ENCODE measurements around the gene NTSR1.

NTSR1 gene

DNA sequence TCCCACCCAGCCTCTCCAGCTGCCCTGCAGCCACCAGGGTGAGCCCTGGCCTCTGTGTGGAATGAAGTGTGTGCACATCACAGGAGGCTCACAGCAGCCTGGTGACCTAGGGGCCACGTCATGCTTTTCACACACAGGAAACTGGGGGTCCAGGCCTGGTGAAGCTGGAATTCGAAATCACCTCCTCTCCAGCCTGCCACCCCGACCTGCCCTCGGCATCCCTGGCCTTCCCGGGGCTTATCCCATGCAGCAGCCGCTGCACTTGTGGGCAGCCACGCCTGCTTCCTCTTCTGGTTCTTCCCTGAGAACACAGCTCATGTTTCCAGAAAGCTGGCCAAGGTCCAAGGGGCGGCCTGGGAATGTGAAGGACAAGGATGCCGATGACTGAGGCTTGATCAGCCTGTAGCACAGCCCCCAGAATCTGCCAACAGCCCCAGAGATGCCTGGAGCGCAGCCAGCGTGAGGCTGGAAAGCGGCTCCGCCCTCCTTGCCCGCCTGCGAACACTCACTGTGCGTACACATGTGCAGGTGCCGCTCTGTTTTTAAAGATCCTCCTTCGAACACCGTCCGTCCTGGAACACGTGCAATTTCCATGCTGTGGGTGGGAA, 4.2 kb upstream of the NTSR1 start:
- Histone ChIP-seq H3K4me1 (ENCODE audit: insufficient read depth, low read length) (peaks cover 36% of the 10 kb centered on the region), H3K27me3 (ENCODE audit: control insufficient read depth in 1 of 2, insufficient read depth in 2 of 2, low read length in 2 of 2) (peaks cover 0 to 20% of the 10 kb centered on the region in 2 donors), H3K9me3 (ENCODE audit: low read length) (no peaks in the 10 kb centered on the region), H3K36me3 (ENCODE audit: insufficient read depth, low read length) (no peaks in the 10 kb centered on the region), H3K9ac (ENCODE audit: low read length) (no peak overlapping the region), H3K4me3 (ENCODE audit: low read depth in 1 of 2, low read length in 2 of 2) (no peak overlapping the region), H3K27ac (ENCODE audit: low read depth, low read length) (peak overlapping the region; percentile 82)

DNA sequence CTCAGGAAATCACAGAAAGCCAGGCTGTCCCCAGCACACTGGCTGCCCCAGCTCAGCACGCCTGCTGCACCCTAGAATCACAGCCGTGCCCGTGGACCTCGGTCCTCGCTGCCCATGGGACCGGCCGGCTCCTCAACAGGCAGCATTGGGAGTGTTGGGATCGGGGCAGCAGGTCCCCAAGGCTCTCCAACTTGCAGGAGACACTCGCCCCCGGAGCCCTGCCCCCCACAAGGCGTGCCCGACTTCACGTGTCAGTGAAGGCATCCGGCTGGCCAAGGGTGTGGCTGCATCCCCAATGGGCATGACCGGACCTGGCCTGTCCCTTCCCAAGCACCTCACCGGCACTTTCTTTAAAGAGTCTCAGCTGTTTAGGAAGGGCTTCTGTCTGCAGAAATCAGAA, 3.0 kb upstream of the NTSR1 start:
- Histone ChIP-seq H3K27ac (ENCODE audit: low read depth, low read length) (no peak overlapping the region), H3K36me3 (ENCODE audit: insufficient read depth, low read length) (no peaks in the 10 kb centered on the region), H3K4me3 (ENCODE audit: low read depth in 1 of 2, low read length in 2 of 2) (no peak overlapping the region), H3K9me3 (ENCODE audit: low read length) (no peaks in the 10 kb centered on the region), H3K27me3 (ENCODE audit: control insufficient read depth in 1 of 2, insufficient read depth in 2 of 2, low read length in 2 of 2) (peaks cover 8 to 24% of the 10 kb centered on the region in 2 donors), H3K4me1 (ENCODE audit: insufficient read depth, low read length) (peaks cover 36% of the 10 kb centered on the region), H3K9ac (ENCODE audit: low read length) (no peak overlapping the region)

DNA sequence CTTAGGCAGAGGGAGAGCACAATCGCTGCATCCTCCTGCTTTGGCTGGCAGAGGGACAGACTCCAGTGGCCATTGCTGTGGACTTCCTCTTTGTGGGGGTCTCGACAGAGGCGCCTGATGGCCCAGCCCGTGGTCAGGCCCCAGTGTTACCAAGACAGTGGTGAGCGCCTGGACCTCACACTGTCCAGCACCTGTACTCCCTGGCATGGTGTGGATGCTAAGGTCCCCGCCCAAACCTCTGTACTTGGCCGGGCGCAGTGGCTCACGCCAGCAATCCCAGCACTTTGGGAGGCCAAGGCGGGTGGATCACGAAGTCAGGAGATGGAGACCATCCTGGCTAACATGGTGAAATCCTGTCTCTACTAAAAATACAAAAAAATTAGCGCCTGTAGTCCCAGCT, 2.3 kb upstream of the NTSR1 start:
- peaks cover 8 to 31% of the 10 kb centered on the region in 2 donors for H3K27me3 ChIP-seq (ENCODE audit: control insufficient read depth in 1 of 2, insufficient read depth in 2 of 2, low read length in 2 of 2)
- H3K9me3 ChIP-seq (ENCODE audit: low read length) = no peaks in the 10 kb centered on the region
- no peak overlapping the region for H3K9ac ChIP-seq (ENCODE audit: low read length)
- H3K36me3 ChIP-seq (ENCODE audit: insufficient read depth, low read length) = no peaks in the 10 kb centered on the region
- H3K27ac ChIP-seq (ENCODE audit: low read depth, low read length) = no peak overlapping the region
- H3K4me1 ChIP-seq (ENCODE audit: insufficient read depth, low read length) = peaks cover 41% of the 10 kb centered on the region
- H3K4me3 ChIP-seq (ENCODE audit: low read depth in 1 of 2, low read length in 2 of 2) = no peak overlapping the region

DNA sequence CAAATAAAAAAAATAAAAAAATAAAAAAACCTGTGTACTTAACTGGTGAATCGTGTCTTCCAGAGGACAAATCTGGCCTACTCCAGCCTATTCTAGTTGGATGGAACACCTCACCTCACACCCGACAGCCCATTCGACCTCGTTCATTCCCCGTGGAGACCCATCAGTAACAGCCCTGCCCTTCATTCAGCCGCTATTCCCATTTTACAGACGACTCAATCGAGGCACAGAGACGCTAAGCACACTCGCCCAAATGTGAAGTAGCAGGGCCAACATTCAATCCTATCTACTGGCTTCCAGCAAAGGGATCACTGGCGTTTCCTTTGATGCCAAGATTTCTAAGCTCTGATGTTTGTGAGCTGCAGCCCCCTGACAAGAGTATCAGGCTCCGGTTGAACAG, 1.8 kb upstream of the NTSR1 start:
- no peak overlapping the region for H3K9ac ChIP-seq (ENCODE audit: low read length)
- H3K27ac ChIP-seq (ENCODE audit: low read depth, low read length) = no peak overlapping the region
- peaks cover 46% of the 10 kb centered on the region for H3K4me1 ChIP-seq (ENCODE audit: insufficient read depth, low read length)
- no peak overlapping the region for H3K4me3 ChIP-seq (ENCODE audit: low read depth in 1 of 2, low read length in 2 of 2)
- no peaks in the 10 kb centered on the region for H3K9me3 ChIP-seq (ENCODE audit: low read length)
- H3K27me3 ChIP-seq (ENCODE audit: control insufficient read depth in 1 of 2, insufficient read depth in 2 of 2, low read length in 2 of 2) = peaks cover 8 to 31% of the 10 kb centered on the region in 2 donors
- no peaks in the 10 kb centered on the region for H3K36me3 ChIP-seq (ENCODE audit: insufficient read depth, low read length)

DNA sequence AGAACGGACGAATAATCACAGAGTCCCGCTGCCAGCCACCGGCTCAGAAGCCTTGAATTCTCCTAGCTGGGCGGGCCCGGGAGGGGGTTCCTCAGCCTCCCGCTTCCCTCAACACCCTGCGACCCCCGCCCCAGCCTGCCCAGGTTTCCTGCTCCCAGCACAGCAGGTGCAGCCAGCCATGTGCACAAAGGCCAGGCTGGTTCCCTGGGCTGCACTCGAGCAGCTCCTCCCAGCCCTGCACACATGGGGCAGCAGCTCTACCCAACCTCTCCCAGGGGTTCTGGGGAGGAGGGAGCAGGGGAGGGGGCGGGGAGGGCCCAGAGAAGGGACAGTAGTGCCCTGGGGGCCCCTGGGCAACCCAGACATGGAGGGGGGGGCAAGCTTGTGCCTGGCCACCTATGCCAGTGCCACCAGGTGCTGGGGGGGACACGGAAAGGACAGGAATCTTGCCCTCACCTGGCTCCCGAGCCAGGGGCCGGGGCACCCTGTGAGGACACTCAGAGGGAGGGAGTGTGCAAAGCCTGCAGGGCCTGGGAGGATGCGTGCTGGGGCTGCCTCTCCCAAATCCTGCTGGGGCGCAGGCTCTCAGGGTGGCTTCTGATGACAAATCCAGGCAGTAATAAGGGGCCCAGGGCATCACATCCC, 1.2 kb upstream of the NTSR1 start:
- H3K9ac ChIP-seq (ENCODE audit: low read length) = no peak overlapping the region
- H3K9me3 ChIP-seq (ENCODE audit: low read length) = no peaks in the 10 kb centered on the region
- no peak overlapping the region for H3K27ac ChIP-seq (ENCODE audit: low read depth, low read length)
- peaks cover 51% of the 10 kb centered on the region for H3K4me1 ChIP-seq (ENCODE audit: insufficient read depth, low read length)
- no peak overlapping the region for H3K4me3 ChIP-seq (ENCODE audit: low read depth in 1 of 2, low read length in 2 of 2)
- H3K36me3 ChIP-seq (ENCODE audit: insufficient read depth, low read length) = no peaks in the 10 kb centered on the region
- H3K27me3 ChIP-seq (ENCODE audit: control insufficient read depth in 1 of 2, insufficient read depth in 2 of 2, low read length in 2 of 2) = peaks cover 8 to 31% of the 10 kb centered on the region in 2 donors

DNA sequence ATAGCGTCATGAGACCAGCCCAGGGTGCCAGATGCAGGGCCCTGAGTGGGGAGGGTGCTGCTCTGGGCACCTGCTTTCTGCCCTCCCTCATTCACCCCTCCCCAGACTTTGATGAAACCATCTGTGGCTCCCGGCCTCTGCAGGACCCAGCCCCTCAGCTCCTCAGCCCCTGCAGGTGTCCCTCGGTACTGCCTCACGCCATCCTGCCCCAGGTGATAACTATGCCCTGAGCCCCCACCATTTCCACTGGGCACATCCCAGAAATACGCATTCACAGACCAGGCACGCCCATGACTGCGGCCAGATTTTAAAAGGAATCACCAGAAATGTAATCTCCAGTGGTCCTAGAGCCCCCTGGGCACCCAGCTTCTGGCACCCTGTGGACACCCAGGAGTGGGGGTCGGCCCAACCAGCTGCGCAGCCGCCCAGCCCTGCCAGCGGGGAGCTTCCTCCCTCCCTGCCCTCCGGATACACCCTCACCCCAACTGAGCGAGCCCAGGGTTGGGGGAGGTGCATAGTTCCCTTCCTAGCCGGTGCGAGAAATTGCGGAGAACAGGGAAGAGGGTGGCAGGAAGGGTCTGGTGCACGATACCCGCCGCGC, 615 bp upstream of the NTSR1 start:
- peaks cover 8 to 31% of the 10 kb centered on the region in 2 donors for H3K27me3 ChIP-seq (ENCODE audit: control insufficient read depth in 1 of 2, insufficient read depth in 2 of 2, low read length in 2 of 2)

DNA sequence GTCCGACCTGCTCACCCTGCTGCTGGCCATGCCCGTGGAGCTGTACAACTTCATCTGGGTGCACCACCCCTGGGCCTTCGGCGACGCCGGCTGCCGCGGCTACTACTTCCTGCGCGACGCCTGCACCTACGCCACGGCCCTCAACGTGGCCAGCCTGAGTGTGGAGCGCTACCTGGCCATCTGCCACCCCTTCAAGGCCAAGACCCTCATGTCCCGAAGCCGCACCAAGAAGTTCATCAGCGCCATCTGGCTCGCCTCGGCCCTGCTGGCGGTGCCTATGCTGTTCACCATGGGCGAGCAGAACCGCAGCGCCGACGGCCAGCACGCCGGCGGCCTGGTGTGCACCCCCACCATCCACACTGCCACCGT, 885 bp downstream of the NTSR1 start:
- H3K36me3 ChIP-seq (ENCODE audit: insufficient read depth, low read length) = no peaks in the 10 kb centered on the region
- peak overlapping the region; percentile 33 for H3K9ac ChIP-seq (ENCODE audit: low read length)
- H3K4me1 ChIP-seq (ENCODE audit: insufficient read depth, low read length) = peaks cover 52% of the 10 kb centered on the region
- peaks cover 8 to 31% of the 10 kb centered on the region in 2 donors for H3K27me3 ChIP-seq (ENCODE audit: control insufficient read depth in 1 of 2, insufficient read depth in 2 of 2, low read length in 2 of 2)
- peak overlapping the region; percentile 89 for H3K27ac ChIP-seq (ENCODE audit: low read depth, low read length)
- peak overlapping the region; percentile 40 to 78 for H3K4me3 ChIP-seq (ENCODE audit: low read depth in 1 of 2, low read length in 2 of 2)
- H3K9me3 ChIP-seq (ENCODE audit: low read length) = no peaks in the 10 kb centered on the region

More for the DNA sequence above, 615 bp upstream of the NTSR1 start:
- Histone ChIP-seq H3K9me3 (ENCODE audit: low read length) (no peaks in the 10 kb centered on the region), H3K9ac (ENCODE audit: low read length) (no peak overlapping the region), H3K4me3 (ENCODE audit: low read depth in 1 of 2, low read length in 2 of 2) (peak overlapping the region in 1 of 2 donors; percentile 43), H3K36me3 (ENCODE audit: insufficient read depth, low read length) (no peaks in the 10 kb centered on the region), H3K27ac (ENCODE audit: low read depth, low read length) (peak overlapping the region; percentile 40), H3K4me1 (ENCODE audit: insufficient read depth, low read length) (peaks cover 52% of the 10 kb centered on the region)

DNA sequence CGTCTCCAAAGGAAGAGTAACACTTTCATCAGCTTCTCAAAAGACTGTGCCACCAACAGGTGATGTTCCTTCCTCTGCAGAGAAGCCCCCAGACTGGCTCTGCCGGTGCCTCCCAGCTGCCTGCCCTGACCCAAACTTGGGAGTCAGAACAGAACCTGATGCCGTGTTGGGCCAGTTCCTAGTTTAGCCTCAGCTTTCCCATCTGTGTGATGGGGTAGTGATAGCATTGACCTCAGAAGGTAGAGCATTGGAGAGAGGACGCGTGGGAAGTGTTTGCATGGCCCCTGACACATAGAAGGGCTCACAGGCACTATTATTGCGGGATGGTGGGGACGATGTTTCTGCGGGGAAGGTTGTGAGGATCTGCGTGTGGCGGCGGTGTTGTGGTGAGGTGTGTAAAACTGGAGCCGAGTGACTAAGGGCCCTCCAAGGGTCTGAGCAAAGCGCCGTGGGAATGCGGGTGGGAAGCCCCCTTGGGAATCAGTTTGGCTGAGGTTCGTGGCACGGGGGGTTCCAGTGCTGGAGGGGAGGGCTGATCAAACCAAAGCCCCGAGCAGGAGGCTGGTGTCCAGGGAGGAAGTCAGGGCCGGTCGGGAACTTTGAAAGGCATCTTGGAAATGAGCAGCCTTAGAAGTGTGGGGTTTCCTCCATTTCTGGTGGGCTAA, 1.7 kb downstream of the NTSR1 start:
- H3K36me3 ChIP-seq (ENCODE audit: insufficient read depth, low read length) = no peaks in the 10 kb centered on the region
- no peaks in the 10 kb centered on the region for H3K9me3 ChIP-seq (ENCODE audit: low read length)
- peak overlapping the region; percentile 89 for H3K27ac ChIP-seq (ENCODE audit: low read depth, low read length)
- peaks cover 8 to 31% of the 10 kb centered on the region in 2 donors for H3K27me3 ChIP-seq (ENCODE audit: control insufficient read depth in 1 of 2, insufficient read depth in 2 of 2, low read length in 2 of 2)
- peak overlapping the region; percentile 33 for H3K9ac ChIP-seq (ENCODE audit: low read length)
- peaks cover 52% of the 10 kb centered on the region for H3K4me1 ChIP-seq (ENCODE audit: insufficient read depth, low read length)
- peak overlapping the region; percentile 40 to 78 for H3K4me3 ChIP-seq (ENCODE audit: low read depth in 1 of 2, low read length in 2 of 2)

DNA sequence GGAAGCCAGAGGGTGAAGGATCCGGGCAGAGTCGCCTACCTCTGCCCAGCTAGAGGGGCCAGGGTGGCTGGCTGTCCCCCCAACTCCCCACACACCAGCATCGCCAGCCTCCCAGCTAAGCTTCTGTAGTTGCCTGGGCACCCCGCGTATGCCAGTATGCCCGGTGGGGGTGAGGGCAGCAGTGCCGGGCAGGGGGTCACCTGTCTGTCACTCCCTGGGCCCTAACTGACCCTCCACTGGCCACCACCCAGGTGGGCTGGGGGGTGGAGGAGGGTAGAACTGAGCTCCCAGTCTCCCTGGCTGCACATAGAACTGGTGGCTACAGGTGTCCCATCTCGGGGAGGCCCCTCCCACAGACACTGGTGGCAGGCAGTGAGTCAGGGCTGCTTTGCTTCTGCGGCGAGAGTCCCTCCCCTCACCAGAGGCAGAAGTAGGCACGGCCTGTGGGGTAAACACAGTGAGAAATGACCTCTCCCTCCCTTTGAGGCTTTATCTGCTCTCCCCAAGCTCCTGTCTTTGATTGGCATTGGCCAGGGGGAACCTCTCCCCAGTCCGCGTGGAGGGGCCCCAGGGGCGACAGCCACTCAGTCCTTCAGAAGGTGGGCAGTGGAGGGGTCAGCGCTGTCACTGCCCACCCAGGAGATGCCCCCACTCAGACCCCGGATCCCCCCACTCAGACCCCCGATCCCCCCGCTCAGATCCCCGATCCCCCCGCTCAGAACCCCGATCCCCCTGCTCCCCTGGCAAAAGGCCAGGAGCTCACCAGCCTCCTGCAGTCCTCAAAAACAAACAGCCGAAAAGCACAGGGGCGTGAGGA, 2.5 kb downstream of the NTSR1 start:
- no peaks in the 10 kb centered on the region for H3K36me3 ChIP-seq (ENCODE audit: insufficient read depth, low read length)
- H3K27me3 ChIP-seq (ENCODE audit: control insufficient read depth in 1 of 2, insufficient read depth in 2 of 2, low read length in 2 of 2) = peaks cover 8 to 31% of the 10 kb centered on the region in 2 donors
- H3K4me3 ChIP-seq (ENCODE audit: low read depth in 1 of 2, low read length in 2 of 2) = peak overlapping the region; percentile 40 to 78
- peak overlapping the region; percentile 33 for H3K9ac ChIP-seq (ENCODE audit: low read length)
- peak overlapping the region; percentile 89 for H3K27ac ChIP-seq (ENCODE audit: low read depth, low read length)
- H3K9me3 ChIP-seq (ENCODE audit: low read length) = no peaks in the 10 kb centered on the region
- peaks cover 58% of the 10 kb centered on the region for H3K4me1 ChIP-seq (ENCODE audit: insufficient read depth, low read length)

DNA sequence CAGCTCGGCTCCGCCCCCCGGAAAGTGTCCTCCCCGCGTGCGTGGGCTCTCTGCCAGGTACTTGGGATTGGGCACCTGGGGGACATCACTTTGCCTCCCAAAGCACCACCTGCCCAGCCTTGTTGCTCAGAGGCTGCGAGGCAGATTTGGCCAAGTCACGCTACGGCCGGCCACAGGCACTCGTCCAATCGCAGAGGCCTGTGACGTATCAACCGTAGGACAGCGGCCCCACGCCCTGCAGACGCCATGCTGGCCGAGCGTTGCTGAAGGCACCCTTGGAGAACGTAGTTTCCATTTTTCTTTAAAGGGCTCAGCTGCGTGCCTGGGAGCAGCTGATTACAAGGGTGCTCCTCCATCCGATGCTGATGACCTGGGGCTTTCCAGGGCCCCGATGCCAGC, 3.1 kb downstream of the NTSR1 start:
- H3K27ac ChIP-seq (ENCODE audit: low read depth, low read length) = peak overlapping the region; percentile 89
- H3K9me3 ChIP-seq (ENCODE audit: low read length) = no peaks in the 10 kb centered on the region
- no peaks in the 10 kb centered on the region for H3K36me3 ChIP-seq (ENCODE audit: insufficient read depth, low read length)
- H3K4me3 ChIP-seq (ENCODE audit: low read depth in 1 of 2, low read length in 2 of 2) = peak overlapping the region in 1 of 2 donors; percentile 35
- peaks cover 8 to 31% of the 10 kb centered on the region in 2 donors for H3K27me3 ChIP-seq (ENCODE audit: control insufficient read depth in 1 of 2, insufficient read depth in 2 of 2, low read length in 2 of 2)
- H3K4me1 ChIP-seq (ENCODE audit: insufficient read depth, low read length) = peaks cover 63% of the 10 kb centered on the region
- peak overlapping the region; percentile 21 for H3K9ac ChIP-seq (ENCODE audit: low read length)

DNA sequence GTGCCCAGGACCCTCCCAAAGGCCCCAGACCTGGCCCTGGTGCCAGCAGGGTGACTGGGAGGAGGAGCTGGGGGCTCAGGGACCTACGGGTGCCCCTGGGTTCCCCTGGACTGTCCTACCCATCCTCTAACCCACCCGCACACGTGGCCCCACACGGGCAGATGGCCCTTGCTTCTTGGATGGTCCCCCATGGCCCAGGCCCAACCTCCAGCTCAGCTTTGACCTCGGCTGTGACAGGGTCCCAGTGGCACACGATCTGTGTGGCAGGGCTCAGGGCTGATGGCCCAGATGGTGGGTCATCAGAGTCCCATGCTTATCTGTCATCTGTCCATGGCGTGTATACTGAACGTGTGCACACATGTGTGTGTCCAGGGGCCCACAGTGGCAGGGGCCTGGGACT, 4.0 kb downstream of the NTSR1 start:
- Histone ChIP-seq H3K27ac (ENCODE audit: low read depth, low read length) (peak overlapping the region; percentile 89), H3K9me3 (ENCODE audit: low read length) (no peaks in the 10 kb centered on the region), H3K4me3 (ENCODE audit: low read depth in 1 of 2, low read length in 2 of 2) (peak overlapping the region in 1 of 2 donors; percentile 35), H3K27me3 (ENCODE audit: control insufficient read depth in 1 of 2, insufficient read depth in 2 of 2, low read length in 2 of 2) (peaks cover 8 to 25% of the 10 kb centered on the region in 2 donors), H3K9ac (ENCODE audit: low read length) (peak overlapping the region; percentile 35), H3K4me1 (ENCODE audit: insufficient read depth, low read length) (peaks cover 72% of the 10 kb centered on the region), H3K36me3 (ENCODE audit: insufficient read depth, low read length) (no peaks in the 10 kb centered on the region)

All from muscle layer of colon (tissue), 2 donors.